Measurements from ENCODE around the gene SOX8. TPM values are rescaled to one million over a fixed set of nuclear protein-coding genes. Genes with fewer than 3 reads are reported as not detected.

The SOX8 gene
- total RNA-seq, 1 experiment from 2014 or later, result 5.2 TPM

DNA sequence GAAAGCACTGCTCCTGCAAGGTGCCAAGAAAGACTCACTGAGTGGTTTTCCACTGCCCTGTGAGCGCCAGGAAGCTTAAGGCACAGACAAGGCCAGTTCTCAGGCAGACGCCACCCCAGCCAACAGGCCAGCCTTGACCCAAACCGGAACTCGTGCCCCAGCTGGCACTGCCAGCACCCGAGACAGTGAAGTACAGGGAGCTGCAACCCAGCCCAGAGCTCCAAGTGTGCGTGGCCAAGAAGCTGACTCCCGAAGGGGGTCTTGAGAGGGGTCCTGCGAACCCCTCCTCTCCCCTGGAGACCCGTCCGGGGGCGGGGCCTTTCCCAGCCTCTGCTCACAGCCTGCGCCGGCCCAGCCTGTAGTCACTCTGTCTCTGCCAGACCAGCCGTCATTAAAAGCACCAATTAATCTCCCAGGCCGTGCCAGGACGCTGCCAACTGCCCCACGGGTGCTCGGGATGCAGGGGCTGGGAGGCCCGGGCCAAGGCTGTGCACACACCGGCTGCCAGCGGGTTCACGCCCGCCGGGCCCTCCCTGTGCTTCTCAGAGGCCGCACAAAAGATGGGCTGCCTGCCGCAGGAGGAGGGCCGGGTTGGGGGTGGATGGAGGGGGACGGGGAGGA is 4.4 kb upstream of the SOX8 start:
- BruUV-seq (replicated peaks), result no TSS peak
- intact Hi-C loops (cut with micrococcal nuclease), result no loop called here
- H3K36me3 ChIP-seq (ENCODE audit: control insufficient read depth in 1 of 2, insufficient read depth in 2 of 2, low read length in 2 of 2), result no peaks in the 10 kb centered on the region
- ChIA-PET POLR2A (no interaction called here), CTCF (no interaction called here), RAD21 (ENCODE audit: low non-redundant PET in 1 of 2, low total read pairs in 2 of 2, uncharacterized antibody in 2 of 2, unreplicated experiment in 2 of 2) (no interaction called here)
- no peak overlapping the region for H3K4me3 ChIP-seq (replicated peaks in 1 of 2; ENCODE audit: low read depth in 1 of 2, low read length in 2 of 2)
- no peaks in the 10 kb centered on the region for H3K27me3 ChIP-seq (ENCODE audit: insufficient read depth, low read length)
- H3K4me2 ChIP-seq (ENCODE audit: low read length), result no peak overlapping the region
- TF ChIP-seq FOSL1 (IDR thresholded peaks at IDR 0.05; ENCODE audit: low read depth) (no peak), ELF1 (IDR thresholded peaks at IDR 0.05; ENCODE audit: borderline replicate concordance, low read depth) (no peak), SIN3A (IDR thresholded peaks at IDR 0.05; ENCODE audit: low read depth) (no peak), YY1 (IDR thresholded peaks at IDR 0.05; ENCODE audit: extremely low read depth, insufficient replicate concordance, low read depth, low read length) (no peak), ZFX (IDR thresholded peaks at IDR 0.05) (no peak), RAD21 (IDR thresholded peaks at IDR 0.05; ENCODE audit: low read depth) (no peak), TCF7L2 (IDR thresholded peaks at IDR 0.05; ENCODE audit: borderline replicate concordance, extremely low read depth, insufficient read depth, insufficient read length) (no peak), ZNF274 (IDR thresholded peaks at IDR 0.05; ENCODE audit: low read depth, low read length) (no peak)
- TF ChIP-seq, protein P1, sequence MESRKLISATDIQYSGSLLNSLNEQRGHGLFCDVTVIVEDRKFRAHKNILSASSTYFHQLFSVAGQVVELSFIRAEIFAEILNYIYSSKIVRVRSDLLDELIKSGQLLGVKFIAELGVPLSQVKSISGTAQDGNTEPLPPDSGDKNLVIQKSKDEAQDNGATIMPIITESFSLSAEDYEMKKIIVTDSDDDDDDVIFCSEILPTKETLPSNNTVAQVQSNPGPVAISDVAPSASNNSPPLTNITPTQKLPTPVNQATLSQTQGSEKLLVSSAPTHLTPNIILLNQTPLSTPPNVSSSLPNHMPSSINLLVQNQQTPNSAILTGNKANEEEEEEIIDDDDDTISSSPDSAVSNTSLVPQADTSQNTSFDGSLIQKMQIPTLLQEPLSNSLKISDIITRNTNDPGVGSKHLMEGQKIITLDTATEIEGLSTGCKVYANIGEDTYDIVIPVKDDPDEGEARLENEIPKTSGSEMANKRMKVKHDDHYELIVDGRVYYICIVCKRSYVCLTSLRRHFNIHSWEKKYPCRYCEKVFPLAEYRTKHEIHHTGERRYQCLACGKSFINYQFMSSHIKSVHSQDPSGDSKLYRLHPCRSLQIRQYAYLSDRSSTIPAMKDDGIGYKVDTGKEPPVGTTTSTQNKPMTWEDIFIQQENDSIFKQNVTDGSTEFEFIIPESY (IDR thresholded peaks at IDR 0.05; ENCODE audit: extremely low read depth, insufficient replicate concordance, low read length), result no peak
- TF ChIP-seq, protein P2, sequence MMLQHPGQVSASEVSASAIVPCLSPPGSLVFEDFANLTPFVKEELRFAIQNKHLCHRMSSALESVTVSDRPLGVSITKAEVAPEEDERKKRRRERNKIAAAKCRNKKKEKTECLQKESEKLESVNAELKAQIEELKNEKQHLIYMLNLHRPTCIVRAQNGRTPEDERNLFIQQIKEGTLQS (IDR thresholded peaks at IDR 0.05), result no peak
- no peak overlapping the region for H3K27ac ChIP-seq (ENCODE audit: low read depth, low read length)
- H3K79me2 ChIP-seq (ENCODE audit: insufficient read depth, low read length), result no peaks in the 10 kb centered on the region
- no peak overlapping the region for H3K9ac ChIP-seq (ENCODE audit: low read length)
- H3K9me3 ChIP-seq (ENCODE audit: control insufficient read depth in 1 of 2, insufficient read depth in 1 of 2, low read depth in 1 of 2, low read length in 2 of 2), result no peaks in the 10 kb centered on the region
- no peaks in the 10 kb centered on the region for H3K9me2 ChIP-seq (ENCODE audit: insufficient read depth)
- H3K4me1 ChIP-seq (ENCODE audit: control insufficient read depth in 1 of 2, insufficient read depth in 2 of 2, low read length in 2 of 2), result peaks cover 0 to 5% of the 10 kb centered on the region in 2 experiments; a peak in 1 of 4 replicates
- H4K20me1 ChIP-seq (ENCODE audit: insufficient read depth), result no peaks in the 10 kb centered on the region
- no peak overlapping the region for H2AFZ ChIP-seq (ENCODE audit: low read depth, low read length, poor library complexity, severe bottlenecking)
- DNase-seq (ENCODE audit: low read depth, low spot score), result no peak
- no peak for ATAC-seq
